Activated CD4-positive, alpha-beta T cell treated with anti-CD3 and anti-CD28 coated beads for 36 hours (primary cell): ENCODE measurements around the gene GPALPP1. TPM values are rescaled to one million over a fixed set of nuclear protein-coding genes. Genes with fewer than 3 reads are reported as not detected.

Experiments
- ATAC-seq: fragments of 200-7000 bp; cut with Tn5 transposase; one replicate; pipeline ENCODE4 v1.10.0; 2021; ENCODE audit warnings: mild to moderate bottlenecking, moderate library complexity
- CTCF ChIA-PET: fragments of 350-600 bp; sonication (Branson Sonifier 250); formaldehyde crosslinking; loops from one replicate; lab custom pipeline; 2021; ENCODE audit warnings: antibody characterized with exemption; lab: Charles Lee
- POLR2A ChIA-PET: fragments of 350-600 bp; sonication (Branson Sonifier 250); formaldehyde crosslinking; loops from one replicate; lab custom pipeline; 2021; ENCODE audit warnings: antibody characterized with exemption, inconsistent platforms; lab: Charles Lee
- DNase-seq: peaks from one replicate; pipeline ENCODE4 v3.0.0-alpha.2; 2020
- H3K27ac Mint-ChIP-seq: one replicate; pipeline ENCODE4 v1.8.0; 2021; ENCODE audit warnings: mixed read lengths
- H3K27me3 Mint-ChIP-seq: one replicate; pipeline ENCODE4 v1.8.0; 2021; ENCODE audit warnings: mixed read lengths
- H3K36me3 Mint-ChIP-seq: one replicate; pipeline ENCODE4 v1.8.0; 2021; ENCODE audit warnings: low read depth, mixed read lengths
- H3K4me1 Mint-ChIP-seq: one replicate; pipeline ENCODE4 v1.8.0; 2021; ENCODE audit warnings: mixed read lengths
- H3K4me3 Mint-ChIP-seq: one replicate; pipeline ENCODE4 v1.8.0; 2021; ENCODE audit warnings: mild to moderate bottlenecking, moderate library complexity, mixed read lengths
- H3K9me3 Mint-ChIP-seq: one replicate; pipeline ENCODE4 v1.8.0; 2021; ENCODE audit warnings: low read depth, mixed read lengths
- intact Hi-C, 2 experiments: fragments of 100-400 bp; cut with DNase I in 1 of 2; cut with micrococcal nuclease in 1 of 2; formaldehyde crosslinking; loops; one replicate each; pipeline versions ENCODE4 v1.14.2 to v1.15.1; 2022 to 2024; cut with DNase I, micrococcal nuclease
- total RNA-seq, 2 experiments: library from RNA; stranded (reverse); gene quantifications; one replicate each; pipeline ENCODE4 v1.2.3, GENCODE V29; 2021

GPALPP1 gene
- total RNA-seq, 2 experiments from 2014 or later: 31.8 to 40.5 TPM

DNA sequence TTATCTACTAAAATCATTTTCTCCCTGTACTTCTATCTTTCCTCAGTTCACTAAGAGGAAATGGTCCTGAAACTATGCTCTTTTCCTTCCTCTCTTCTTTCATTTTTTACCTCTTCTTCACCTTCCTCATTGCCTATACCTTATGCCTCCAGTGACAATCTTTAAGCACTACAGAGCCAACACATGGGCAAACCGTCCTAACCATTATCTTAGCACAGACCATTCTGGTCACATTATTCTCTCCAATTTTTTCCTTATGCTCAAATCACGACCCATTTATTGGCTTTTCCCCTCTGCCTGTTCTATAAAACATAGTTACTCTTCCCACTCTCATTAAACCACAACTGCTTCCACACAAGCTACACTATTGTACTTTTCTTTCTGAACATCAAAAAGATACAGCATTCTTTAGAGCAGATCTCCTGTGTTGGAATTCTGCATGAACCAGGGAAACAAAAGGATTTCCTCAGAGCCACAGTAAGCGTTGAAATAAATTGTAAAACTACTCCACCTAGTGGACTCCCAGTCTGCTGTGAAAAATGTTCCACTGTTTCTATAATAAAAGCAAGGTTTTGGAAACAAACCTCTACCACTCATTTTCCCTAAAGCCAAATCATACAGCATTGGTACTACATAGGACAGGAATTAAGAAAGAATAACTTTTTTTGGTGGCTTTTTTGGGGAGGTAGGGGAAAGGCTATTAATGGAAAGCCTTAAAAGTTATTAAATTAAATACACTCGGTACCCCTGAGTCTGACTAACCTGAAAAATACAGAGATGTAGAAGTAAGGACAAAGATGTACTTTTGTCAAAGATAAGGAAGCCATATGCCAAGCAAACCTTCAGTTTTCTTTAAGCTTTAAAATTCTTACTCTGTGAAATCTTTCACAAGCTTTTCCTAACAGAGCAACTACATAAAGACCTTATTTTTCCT, 19.5 kb upstream of the GPALPP1 start:
- ChIA-PET CTCF (interaction anchor here (0.8 to 3.3 kb wide), 11 partner anchors 9 to 514 kb away, joined by 3 to 11 read pairs (median 4); no protein-coding TSS in a partner anchor), POLR2A (interaction anchor here (0.7 kb wide), 1 partner anchor 68 kb away, joined by 5 read pairs; no protein-coding TSS in a partner anchor)
- Mint-ChIP-seq H3K4me3 (no peak overlapping the region), H3K36me3 (peaks cover 15% of the 10 kb centered on the region), H3K27me3 (no peaks in the 10 kb centered on the region), H3K4me1 (peaks cover 2% of the 10 kb centered on the region), H3K27ac (no peak overlapping the region), H3K9me3 (no peaks in the 10 kb centered on the region)
- intact Hi-C loops: loop anchor here (1.0 to 5.0 kb wide), 2 partner anchors 487 to 1063 kb away; no protein-coding TSS in a partner anchor
- ATAC-seq (no peak), DNase-seq (no peak)

- H3K9me3 Mint-ChIP-seq: no peaks in the 10 kb centered on the region
- CTCF ChIA-PET: interaction anchor here (0.7 to 1.1 kb wide), 2 partner anchors 227 to 337 kb away, joined by 3 to 4 read pairs; no protein-coding TSS in a partner anchor
- H3K4me3 Mint-ChIP-seq: no peak overlapping the region
- DNase-seq (no peak), ATAC-seq (no peak)
- no peaks in the 10 kb centered on the region for H3K4me1 Mint-ChIP-seq
- peaks cover 8% of the 10 kb centered on the region for H3K36me3 Mint-ChIP-seq
- H3K27me3 Mint-ChIP-seq: no peaks in the 10 kb centered on the region
- no peak overlapping the region for H3K27ac Mint-ChIP-seq
- POLR2A ChIA-PET: no interaction called here
- intact Hi-C loops: loop anchor here in 1 of 2 experiments (5.0 kb wide), 1 partner anchor 1065 kb away; no protein-coding TSS in a partner anchor
These were observed 17.4 kb upstream of the GPALPP1 start for GRCh38 chr13:44971656-44972595.

DNA sequence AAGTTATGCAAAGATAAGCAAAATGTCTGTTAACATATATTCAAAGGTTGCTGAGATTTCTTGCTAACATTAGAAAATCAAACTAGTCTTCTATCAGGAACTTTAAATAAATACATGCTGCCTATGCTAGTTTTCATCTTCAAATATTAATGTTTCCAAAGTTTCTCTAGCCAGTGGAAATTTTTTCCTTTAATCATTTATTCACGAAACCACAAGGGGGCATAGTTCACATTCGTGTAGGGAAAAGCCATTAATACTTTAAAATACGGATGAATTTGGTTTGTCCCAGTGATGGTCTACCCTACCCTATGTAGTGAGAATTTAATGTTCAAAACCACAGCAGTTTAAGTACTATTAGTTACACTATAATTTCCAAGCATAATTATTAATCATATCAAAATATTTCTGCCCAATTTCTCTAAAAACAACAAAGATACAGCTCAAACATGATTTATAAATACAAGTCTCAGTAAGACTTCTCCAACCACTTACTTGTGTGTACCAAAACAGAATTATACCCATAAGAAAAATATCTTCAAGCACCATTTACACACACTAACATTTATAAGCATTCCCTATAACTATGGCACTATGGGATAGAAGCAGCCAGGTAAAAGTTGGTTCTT, 16.3 kb upstream of the GPALPP1 start:
- Mint-ChIP-seq H3K4me3 (no peak overlapping the region), H3K36me3 (peaks cover 14% of the 10 kb centered on the region), H3K27me3 (no peaks in the 10 kb centered on the region), H3K4me1 (no peaks in the 10 kb centered on the region), H3K27ac (no peak overlapping the region), H3K9me3 (no peaks in the 10 kb centered on the region)
- intact Hi-C loops: loop anchor here in 1 of 2 experiments (1.0 to 5.0 kb wide), 2 partner anchors 336 to 1066 kb away; no protein-coding TSS in a partner anchor
- ChIA-PET POLR2A (no interaction called here), CTCF (interaction anchor here (0.7 to 1.3 kb wide), 7 partner anchors 15 to 492 kb away, joined by 3 to 6 read pairs (median 3); no protein-coding TSS in a partner anchor)
- no peak for ATAC-seq
- DNase-seq: no peak

DNA sequence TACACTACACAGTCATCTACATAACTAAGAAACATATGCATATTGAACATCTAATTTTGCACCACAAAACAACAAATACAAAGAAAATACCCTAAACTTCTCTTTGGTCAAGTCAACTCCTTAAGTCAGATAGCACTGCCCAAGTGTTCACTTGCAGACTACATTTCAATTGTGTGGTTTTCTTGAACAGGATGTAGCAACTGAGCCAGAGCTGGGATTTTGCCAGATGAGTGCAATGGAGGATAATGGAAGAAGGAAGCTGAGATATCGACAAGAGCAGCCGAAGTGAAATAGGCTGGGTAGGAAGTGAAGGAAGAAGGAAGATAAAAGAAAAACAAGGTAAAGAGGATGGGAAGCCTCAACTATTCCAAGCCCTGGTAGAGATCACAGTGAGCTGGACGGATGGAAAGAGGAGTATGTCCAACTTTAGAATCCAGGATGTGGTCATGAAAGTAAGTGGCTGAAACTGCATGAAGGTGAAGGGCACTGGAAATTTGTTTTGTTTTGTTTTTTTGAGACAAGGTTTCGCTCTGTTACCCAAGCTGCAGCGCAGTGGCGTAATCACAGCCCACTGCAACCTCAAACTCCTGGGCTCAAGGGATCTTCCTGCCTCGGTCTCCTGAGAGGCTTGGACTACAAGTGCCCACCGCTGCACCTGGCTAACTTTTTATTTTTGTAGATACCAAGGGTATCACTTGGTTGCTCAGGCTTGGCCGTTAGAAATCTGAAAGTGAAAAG, 15.1 kb upstream of the GPALPP1 start:
- DNase-seq (no peak), ATAC-seq (no peak)
- H3K9me3 Mint-ChIP-seq: no peaks in the 10 kb centered on the region
- no peaks in the 10 kb centered on the region for H3K4me1 Mint-ChIP-seq
- ChIA-PET POLR2A (no interaction called here), CTCF (interaction anchor here (0.7 to 1.3 kb wide), 7 partner anchors 17 to 494 kb away, joined by 3 to 6 read pairs (median 4); no protein-coding TSS in a partner anchor)
- no peak overlapping the region for H3K4me3 Mint-ChIP-seq
- no peaks in the 10 kb centered on the region for H3K27me3 Mint-ChIP-seq
- intact Hi-C loops: loop anchor here in 1 of 2 experiments (5.0 kb wide), 1 partner anchor 1067 kb away; no protein-coding TSS in a partner anchor
- no peak overlapping the region for H3K27ac Mint-ChIP-seq
- peaks cover 23% of the 10 kb centered on the region for H3K36me3 Mint-ChIP-seq

GRCh38 chr13:44976196-44976595, 13.1 kb upstream of the GPALPP1 start:
- intact Hi-C loops: no loop called here
- Mint-ChIP-seq H3K27me3 (no peaks in the 10 kb centered on the region), H3K4me1 (no peaks in the 10 kb centered on the region), H3K27ac (no peak overlapping the region), H3K9me3 (no peaks in the 10 kb centered on the region), H3K36me3 (peaks cover 25% of the 10 kb centered on the region), H3K4me3 (no peak overlapping the region)
- ATAC-seq (no peak), DNase-seq (no peak)
- ChIA-PET CTCF (no interaction called here), POLR2A (interaction anchor here (0.7 kb wide), 1 partner anchor 48 kb away, joined by 3 read pairs; no protein-coding TSS in a partner anchor)

DNA sequence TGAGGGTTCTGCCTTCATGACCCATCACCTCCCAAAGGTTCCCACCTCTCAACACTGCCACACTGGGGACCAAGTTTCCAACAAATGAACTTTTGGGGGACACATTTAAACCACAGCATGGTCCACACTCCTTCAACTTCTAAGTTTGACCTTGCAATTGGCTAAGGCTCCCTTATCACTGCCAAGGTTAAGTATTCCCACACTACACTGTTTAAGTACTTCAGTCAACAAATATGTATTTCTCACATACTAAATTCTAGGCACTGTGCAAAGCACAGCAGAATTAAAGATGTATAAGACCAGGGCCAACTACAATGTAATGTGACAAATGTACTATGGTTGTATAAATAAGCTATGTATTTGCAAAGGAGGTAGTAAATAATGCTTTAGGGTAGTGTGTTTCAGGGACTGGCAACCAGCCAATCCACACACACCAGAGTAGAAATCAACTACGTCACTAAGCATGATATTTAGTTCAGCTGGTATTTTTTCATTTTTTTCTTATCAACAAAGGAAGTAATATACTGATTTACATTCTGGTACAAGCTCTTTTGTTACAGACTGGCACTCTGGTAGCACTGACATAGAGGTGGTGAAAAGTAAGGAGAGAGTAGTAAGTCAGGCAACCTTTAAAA, 12.3 kb upstream of the GPALPP1 start:
- CTCF ChIA-PET: interaction anchor here (1.0 to 2.2 kb wide), 2 partner anchors 59 to 494 kb away, joined by 3 to 5 read pairs; no protein-coding TSS in a partner anchor
- DNase-seq (no peak), ATAC-seq (no peak)
- H3K27me3 Mint-ChIP-seq: no peaks in the 10 kb centered on the region
- no peak overlapping the region for H3K27ac Mint-ChIP-seq
- intact Hi-C loops: no loop called here
- H3K4me3 Mint-ChIP-seq: no peak overlapping the region
- peaks cover 23% of the 10 kb centered on the region for H3K36me3 Mint-ChIP-seq
- no peaks in the 10 kb centered on the region for H3K4me1 Mint-ChIP-seq
- POLR2A ChIA-PET: interaction anchor here (0.5 kb wide), 1 partner anchor 9 kb away, joined by 3 read pairs; no protein-coding TSS in a partner anchor
- no peaks in the 10 kb centered on the region for H3K9me3 Mint-ChIP-seq

DNA sequence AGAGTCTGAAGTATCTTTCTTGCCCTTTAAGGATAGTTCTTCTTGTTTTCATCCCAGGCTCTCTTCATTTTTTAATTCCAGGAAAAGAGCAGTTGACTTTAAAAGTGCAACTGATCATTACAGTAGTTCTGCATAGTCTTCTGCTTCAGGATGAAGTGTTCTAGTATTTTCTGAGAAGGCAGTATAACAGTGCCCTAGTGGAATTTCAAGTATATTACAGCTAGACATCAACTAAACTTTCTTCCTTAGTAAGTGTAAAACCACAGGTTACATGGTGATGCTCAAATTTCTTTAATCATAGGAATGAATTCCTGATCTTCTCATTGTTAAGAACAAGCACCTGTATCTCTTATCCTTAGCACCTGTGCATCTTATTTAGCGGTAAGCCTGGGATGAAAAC, 11.0 kb upstream of the GPALPP1 start:
- POLR2A ChIA-PET: no interaction called here

GRCh38 chr13:44989941-44990340, 603 bp downstream of the GPALPP1 start:
- Mint-ChIP-seq H3K4me3 (peak overlapping the region; percentile 98), H3K9me3 (no peaks in the 10 kb centered on the region), H3K27ac (peak overlapping the region; percentile 96), H3K4me1 (peaks cover 57% of the 10 kb centered on the region), H3K36me3 (peaks cover 11% of the 10 kb centered on the region), H3K27me3 (no peaks in the 10 kb centered on the region)
- ATAC-seq (peak; percentile 11), DNase-seq (peak; percentile 27)
- intact Hi-C loops: loop anchor here (1.0 to 5.0 kb wide), 9 partner anchors 72 to 1062 kb away; partner anchors contain the start of genes COG3 (in 1 of the 2), GTF2F2 (in 1 of the 2), SLC25A30 (in 1 of the 2) and TPT1 (in 1 of the 2)
- ChIA-PET CTCF (no interaction called here), POLR2A (no interaction called here)

More for the DNA sequence above, 11.0 kb upstream of the GPALPP1 start:
- intact Hi-C loops: no loop called here
- no peaks in the 10 kb centered on the region for H3K27me3 Mint-ChIP-seq
- ATAC-seq: no peak
- H3K4me1 Mint-ChIP-seq: peaks cover 4% of the 10 kb centered on the region
- no peak overlapping the region for H3K27ac Mint-ChIP-seq
- CTCF ChIA-PET: interaction anchor here (0.8 to 2.2 kb wide), 3 partner anchors 9 to 60 kb away, joined by 3 to 5 read pairs (median 4); no protein-coding TSS in a partner anchor
- DNase-seq: no peak
- no peak overlapping the region for H3K4me3 Mint-ChIP-seq
- no peaks in the 10 kb centered on the region for H3K9me3 Mint-ChIP-seq
- peaks cover 28% of the 10 kb centered on the region for H3K36me3 Mint-ChIP-seq

DNA sequence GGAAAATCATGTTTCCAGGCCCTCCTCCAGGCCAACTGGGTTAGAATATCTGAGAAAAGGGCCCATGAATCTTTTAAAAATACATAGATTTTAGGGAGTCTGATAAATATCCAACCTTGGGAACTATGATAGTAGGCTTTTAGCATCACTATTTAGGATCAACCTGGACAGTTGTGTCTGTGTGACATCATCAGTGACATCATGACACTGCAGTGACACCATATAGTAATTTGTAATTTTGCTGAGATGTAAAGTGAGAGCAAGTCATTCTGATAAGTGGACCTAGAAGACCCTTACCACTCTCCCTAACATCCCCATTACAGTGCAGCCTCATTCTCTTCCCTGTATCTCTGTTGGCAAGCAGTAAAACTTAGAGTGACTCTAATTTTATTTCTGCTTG, 14.1 kb downstream of the GPALPP1 start:
- Mint-ChIP-seq H3K36me3 (peaks cover 22% of the 10 kb centered on the region), H3K4me1 (no peaks in the 10 kb centered on the region), H3K9me3 (no peaks in the 10 kb centered on the region), H3K4me3 (no peak overlapping the region), H3K27me3 (no peaks in the 10 kb centered on the region), H3K27ac (no peak overlapping the region)
- intact Hi-C loops: no loop called here
- DNase-seq (no peak), ATAC-seq (no peak)
- CTCF ChIA-PET: interaction anchor here (0.8 to 1.3 kb wide), 2 partner anchors 14 to 30 kb away, joined by 3 to 4 read pairs; no protein-coding TSS in a partner anchor
- POLR2A ChIA-PET: interaction anchor here (0.7 kb wide), 1 partner anchor 228 kb away, joined by 4 read pairs; no protein-coding TSS in a partner anchor
